BJ (cell line): Measurements from ENCODE around the gene PDE6H. TPM values are rescaled to one million over a fixed set of nuclear protein-coding genes. Genes with fewer than 3 reads are reported as not detected.

Experiments
- CTCF ChIA-PET: fragments of 350-600 bp; formaldehyde crosslinking; extraction: SDS; loops from one replicate; lab custom pipeline; 2021; ENCODE audit warnings: antibody characterized with exemption, inconsistent platforms; lab: Yijun Ruan, JAX
- POLR2A ChIA-PET: fragments of 300-600 bp; sonication (Branson Sonifier 250); formaldehyde crosslinking; extraction: SDS; loops from one replicate; lab custom pipeline; 2021; ENCODE audit warnings: antibody characterized with exemption; lab: Charles Lee
- DNase-seq: peaks from one replicate; pipeline ENCODE4 v3.0.0-alpha.2; 2011; ENCODE audit warnings: low read depth
- H3K27me3 ChIP-seq: 2 replicates; pipeline ENCODE4 v1.6.0; 2011; ENCODE audit warnings: low read length; ENCODE audit not compliant: control insufficient read depth, insufficient read depth
- H3K36me3 ChIP-seq: 2 replicates; pipeline ENCODE4 v1.5.1; 2011; ENCODE audit warnings: low read length; ENCODE audit not compliant: control insufficient read depth, insufficient read depth
- H3K4me3 ChIP-seq: 2 replicates; pipeline ENCODE4 v1.5.1; 2011; ENCODE audit warnings: low read depth, mild to moderate bottlenecking, control low read depth, low read length
- CTCF ChIP-seq: IDR thresholded peaks from 2 replicates; pipeline ENCODE4 v1.5.1; 2011; ENCODE audit warnings: low read depth, mild to moderate bottlenecking, control low read depth, inconsistent platforms, low read length, moderate library complexity; ENCODE audit not compliant: insufficient read depth
- polyA plus RNA-seq: library from polyadenylated mRNA; depleted of rRNA; stranded (reverse); fragments of >200 nt; gene quantifications from 2 replicates; pipeline ENCODE4 v1.2.3, GENCODE V29; 2011

PDE6H gene
- polyA plus RNA-seq, 1 experiment: not detected

DNA sequence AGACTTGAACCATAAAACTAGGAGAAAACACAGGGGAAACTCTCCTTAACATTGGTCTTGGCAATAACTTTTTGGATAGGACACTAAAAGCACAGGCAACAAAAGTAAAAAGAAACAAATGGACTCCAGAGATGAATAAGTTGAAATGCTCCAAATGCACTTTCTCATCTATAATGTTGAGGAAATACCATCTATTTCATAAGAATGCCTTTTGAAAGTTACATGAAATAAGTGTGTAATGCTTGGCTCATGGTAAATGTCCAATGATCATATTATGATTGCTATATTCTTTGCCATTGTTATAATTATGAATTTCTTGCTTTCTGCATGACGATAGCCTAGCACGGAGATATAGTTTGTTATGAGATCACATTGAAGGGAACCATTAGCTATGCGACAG is 19.8 kb downstream of the PDE6H start:
- Histone ChIP-seq H3K27me3 (no peaks in the 10 kb centered on the region), H3K36me3 (no peaks in the 10 kb centered on the region), H3K4me3 (no peak overlapping the region)
- no peak for TF ChIP-seq CTCF
- CTCF ChIA-PET: interaction anchor here (1.1 to 5.2 kb wide), 2 partner anchors 9 to 145 kb away, joined by 3 to 83 read pairs; no protein-coding TSS in a partner anchor
- DNase-seq: no peak
- POLR2A ChIA-PET: no interaction called here

DNA sequence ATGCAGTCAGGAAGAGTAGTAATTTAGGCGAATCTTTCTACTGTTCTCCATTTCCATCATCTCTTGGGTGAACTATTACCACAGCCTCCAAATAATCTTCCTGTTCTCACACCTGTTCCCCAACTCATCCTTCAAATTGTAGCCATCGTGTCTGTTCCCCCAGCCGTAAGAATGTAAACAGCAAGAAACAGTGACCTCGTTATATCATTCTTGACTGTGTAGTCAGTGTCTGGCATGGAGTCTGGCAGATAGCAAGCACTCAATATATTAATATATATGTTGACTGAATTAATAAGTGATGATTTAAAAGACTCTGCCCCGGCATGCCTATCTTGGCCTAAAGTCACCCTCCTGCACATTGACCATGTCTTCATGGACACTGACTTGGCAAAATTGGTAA is 20.3 kb downstream of the PDE6H start:
- ChIA-PET CTCF (interaction anchor here (1.1 to 5.2 kb wide), 3 partner anchors 9 to 201 kb away, joined by 3 to 83 read pairs (median 3); no protein-coding TSS in a partner anchor), POLR2A (no interaction called here)
- no peak for DNase-seq
- Histone ChIP-seq H3K4me3 (no peak overlapping the region), H3K36me3 (no peaks in the 10 kb centered on the region), H3K27me3 (no peaks in the 10 kb centered on the region)
- no peak for TF ChIP-seq CTCF

DNA sequence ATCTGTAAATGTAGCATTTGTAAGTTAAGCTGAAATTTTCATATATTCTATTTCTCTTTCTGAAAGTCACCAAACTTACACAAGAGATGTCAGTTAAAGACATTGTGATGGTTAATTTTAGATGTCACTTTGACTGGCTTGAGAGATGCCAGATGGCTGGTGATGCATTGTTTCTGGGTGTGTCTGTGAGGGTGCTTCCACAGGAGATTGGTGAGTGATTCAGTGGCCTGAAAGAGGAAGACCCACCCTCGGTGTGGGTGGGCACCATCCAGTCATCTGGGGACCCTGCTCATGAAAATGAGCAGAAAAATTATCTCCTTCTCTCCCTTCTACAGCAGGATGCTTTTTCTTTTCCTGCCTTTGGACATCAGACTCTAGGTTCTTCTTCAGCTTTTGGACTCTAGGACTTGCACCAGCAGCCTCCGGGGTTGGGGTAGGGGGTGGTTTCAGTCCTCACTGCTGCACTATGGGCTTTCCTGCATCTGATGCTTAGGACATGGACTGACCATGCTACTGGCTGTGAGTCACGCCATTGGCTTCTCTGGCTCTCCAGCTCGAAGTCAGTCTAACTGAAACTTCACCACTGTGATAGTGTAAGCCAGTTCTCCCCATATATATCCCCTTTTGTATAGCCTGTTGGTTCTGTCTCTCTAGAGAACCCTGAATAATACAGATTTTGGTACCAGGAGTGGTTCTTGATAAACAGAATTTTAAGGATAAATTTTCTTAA is 20.9 kb downstream of the PDE6H start:
- Histone ChIP-seq H3K36me3 (no peaks in the 10 kb centered on the region), H3K4me3 (no peak overlapping the region), H3K27me3 (no peaks in the 10 kb centered on the region)
- CTCF ChIA-PET: interaction anchor here (0.6 to 5.2 kb wide), 4 partner anchors 8 to 202 kb away, joined by 3 to 83 read pairs (median 3); no protein-coding TSS in a partner anchor
- TF ChIP-seq CTCF: no peak
- DNase-seq: no peak
- POLR2A ChIA-PET: no interaction called here

DNA sequence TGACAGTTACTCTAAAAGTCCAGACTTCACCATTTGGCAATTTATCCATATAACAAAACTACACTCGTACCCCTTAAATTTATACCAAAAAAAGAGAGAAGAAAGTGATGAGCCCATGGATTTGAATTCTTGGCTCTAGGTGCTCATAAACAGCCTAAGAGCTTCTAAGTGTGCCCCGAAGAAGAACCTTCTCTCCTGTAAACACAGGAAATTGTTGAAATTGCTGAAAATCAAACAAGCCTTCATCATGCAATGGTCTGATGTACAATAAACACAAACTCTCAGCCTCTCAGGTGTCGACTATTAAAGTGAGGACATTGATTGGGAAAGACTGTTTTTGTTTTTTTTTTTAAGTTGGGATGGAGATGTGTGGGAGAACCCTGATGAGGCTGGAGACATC is 21.8 kb downstream of the PDE6H start:
- TF ChIP-seq CTCF: no peak
- no peaks in the 10 kb centered on the region for H3K36me3 ChIP-seq
- ChIA-PET POLR2A (no interaction called here), CTCF (interaction anchor here (1.0 to 5.2 kb wide), 10 partner anchors 57 to 271 kb away, joined by 3 to 83 read pairs (median 7); partner anchors contain the start of gene ERP27)
- H3K4me3 ChIP-seq: no peak overlapping the region
- H3K27me3 ChIP-seq: no peaks in the 10 kb centered on the region
- no peak for DNase-seq

DNA sequence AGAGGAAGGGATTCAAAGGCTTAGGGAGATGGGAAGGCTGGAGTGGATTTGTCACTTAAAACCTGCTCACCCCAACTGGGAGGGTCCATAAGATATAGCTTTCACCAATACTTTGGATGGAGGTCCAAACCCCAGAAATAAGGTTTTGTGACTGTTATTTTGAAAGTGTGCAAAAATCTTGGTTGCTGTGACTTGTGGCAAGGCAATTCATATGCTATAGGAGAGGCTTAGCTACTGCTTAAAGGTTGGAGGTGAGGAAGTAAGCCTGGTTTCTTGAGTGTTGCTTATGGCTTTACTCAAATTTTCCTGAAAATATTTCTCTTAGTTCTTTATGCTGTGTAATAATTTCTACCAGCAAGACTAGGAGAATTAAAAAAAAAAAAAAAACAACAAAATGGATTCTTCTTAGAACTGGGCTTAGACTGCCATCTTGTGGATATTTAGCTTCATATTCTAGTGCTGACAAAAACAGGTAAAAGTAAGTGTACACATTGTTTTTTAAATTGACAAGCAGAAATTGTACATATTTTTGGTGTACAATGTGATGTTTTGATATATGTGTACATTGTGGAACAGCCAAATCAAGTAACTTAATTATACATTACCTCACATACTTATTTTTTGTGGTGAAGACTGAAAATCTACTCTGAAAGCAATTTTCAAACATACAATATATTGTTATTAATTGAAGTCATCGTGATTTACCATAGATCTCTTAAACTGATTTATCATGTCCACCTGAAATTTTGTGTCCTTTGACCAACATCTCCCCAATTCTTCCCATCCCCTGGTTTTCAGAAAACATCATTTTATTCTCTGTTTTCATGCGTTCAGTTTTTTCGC is 23.0 kb downstream of the PDE6H start:
- ChIA-PET POLR2A (interaction anchor here (0.6 to 0.7 kb wide), 3 partner anchors 142 to 192 kb away, joined by 3 to 9 read pairs (median 3); partner anchors contain the start of genes C12orf60 and WBP11), CTCF (interaction anchor here (0.5 to 5.2 kb wide), 22 partner anchors 12 to 751 kb away, joined by 3 to 83 read pairs (median 4); partner anchors contain the start of genes ERP27 and RERG)
- TF ChIP-seq CTCF: peak; percentile 51
- peak; percentile 36 for DNase-seq
- Histone ChIP-seq H3K4me3 (no peak overlapping the region), H3K36me3 (no peaks in the 10 kb centered on the region), H3K27me3 (no peaks in the 10 kb centered on the region)
